Kidney epithelial cell (primary cell): ENCODE data around the gene OPTC. TPM values are rescaled to one million over a fixed set of nuclear protein-coding genes. Genes with fewer than 3 reads are reported as not detected.

Experiments
- DNase-seq: peaks from one replicate; pipeline ENCODE4 v3.0.0-alpha.2; 2010; ENCODE audit warnings: low read depth
- H3K27me3 ChIP-seq: 2 replicates; pipeline ENCODE4 v1.6.0; 2011; ENCODE audit warnings: low read length; ENCODE audit not compliant: control insufficient read depth, insufficient read depth
- H3K36me3 ChIP-seq: 2 replicates; pipeline ENCODE4 v1.5.1; 2011; ENCODE audit warnings: low read length; ENCODE audit not compliant: control insufficient read depth, insufficient read depth
- H3K4me3 ChIP-seq: 2 replicates; pipeline ENCODE4 v1.5.1; 2011; ENCODE audit warnings: low read depth, mild to moderate bottlenecking, control low read depth, low read length
- total RNA-seq: library from RNA; depleted of rRNA; stranded (reverse); fragments of >200 nt; gene quantifications from 2 replicates; pipeline ENCODE4 v1.2.3, GENCODE V29; 2015
- TF ChIP-seq, protein P1 (sequence below): IDR thresholded peaks from 2 replicates; pipeline ENCODE4 v1.5.1; 2011; ENCODE audit warnings: mild to moderate bottlenecking, moderate library complexity, low read length, control low read depth, inconsistent platforms; ENCODE audit not compliant: insufficient read depth, poor library complexity, severe bottlenecking

Gene OPTC
- total RNA-seq, 1 donor from 2014 or later = not detected

- Histone ChIP-seq H3K4me3 (no peak overlapping the region), H3K36me3 (no peaks in the 10 kb centered on the region), H3K27me3 (no peaks in the 10 kb centered on the region)
- TF ChIP-seq, protein P1, sequence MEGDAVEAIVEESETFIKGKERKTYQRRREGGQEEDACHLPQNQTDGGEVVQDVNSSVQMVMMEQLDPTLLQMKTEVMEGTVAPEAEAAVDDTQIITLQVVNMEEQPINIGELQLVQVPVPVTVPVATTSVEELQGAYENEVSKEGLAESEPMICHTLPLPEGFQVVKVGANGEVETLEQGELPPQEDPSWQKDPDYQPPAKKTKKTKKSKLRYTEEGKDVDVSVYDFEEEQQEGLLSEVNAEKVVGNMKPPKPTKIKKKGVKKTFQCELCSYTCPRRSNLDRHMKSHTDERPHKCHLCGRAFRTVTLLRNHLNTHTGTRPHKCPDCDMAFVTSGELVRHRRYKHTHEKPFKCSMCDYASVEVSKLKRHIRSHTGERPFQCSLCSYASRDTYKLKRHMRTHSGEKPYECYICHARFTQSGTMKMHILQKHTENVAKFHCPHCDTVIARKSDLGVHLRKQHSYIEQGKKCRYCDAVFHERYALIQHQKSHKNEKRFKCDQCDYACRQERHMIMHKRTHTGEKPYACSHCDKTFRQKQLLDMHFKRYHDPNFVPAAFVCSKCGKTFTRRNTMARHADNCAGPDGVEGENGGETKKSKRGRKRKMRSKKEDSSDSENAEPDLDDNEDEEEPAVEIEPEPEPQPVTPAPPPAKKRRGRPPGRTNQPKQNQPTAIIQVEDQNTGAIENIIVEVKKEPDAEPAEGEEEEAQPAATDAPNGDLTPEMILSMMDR = no peak
- DNase-seq = no peak
These were observed 44.8 kb downstream of the OPTC start for GRCh38 chr1:203538726-203539125.

DNA sequence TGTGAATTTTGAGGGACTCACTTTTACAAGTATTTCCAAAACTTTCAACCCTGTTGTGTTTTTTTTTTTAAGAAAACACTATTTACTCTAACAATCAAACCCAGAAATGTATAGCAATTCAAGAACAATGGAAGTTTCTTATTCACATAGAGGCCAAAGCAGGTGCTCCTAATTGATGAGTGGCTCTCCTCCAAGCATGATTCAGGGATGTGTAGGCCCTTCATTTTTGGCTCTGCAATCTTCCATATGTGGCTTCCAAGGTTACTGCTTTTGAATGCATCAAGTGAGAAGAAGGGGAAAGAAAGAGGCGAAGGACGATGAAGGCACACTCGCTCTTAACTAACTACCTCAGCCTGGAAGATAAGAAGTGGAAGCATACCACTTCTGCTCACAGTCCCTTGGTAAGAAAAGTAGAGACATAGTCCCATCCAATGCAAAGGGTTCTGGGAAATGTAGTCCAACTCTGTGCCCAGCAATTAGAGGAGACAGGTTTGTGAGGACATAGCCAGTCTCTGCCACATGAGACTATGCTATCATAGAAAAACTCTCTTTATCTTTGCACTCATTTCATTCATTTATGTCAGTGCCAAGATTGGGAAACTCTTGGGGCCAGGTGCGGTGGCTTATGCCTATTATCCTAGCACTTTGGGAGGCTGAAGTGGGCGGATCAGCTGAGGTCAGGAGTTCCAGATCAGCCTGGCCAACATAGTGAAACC is 46.0 kb downstream of the OPTC start:
- no peak overlapping the region for H3K4me3 ChIP-seq
- TF ChIP-seq, protein P1 = no peak
- H3K36me3 ChIP-seq = no peaks in the 10 kb centered on the region
- no peaks in the 10 kb centered on the region for H3K27me3 ChIP-seq
- no peak for DNase-seq

- no peak for DNase-seq
- TF ChIP-seq, protein P1 = no peak
- no peaks in the 10 kb centered on the region for H3K36me3 ChIP-seq
- H3K27me3 ChIP-seq = no peaks in the 10 kb centered on the region
- no peak overlapping the region for H3K4me3 ChIP-seq
These were observed 50.5 kb downstream of the OPTC start for GRCh38 chr1:203544485-203544884.

DNA sequence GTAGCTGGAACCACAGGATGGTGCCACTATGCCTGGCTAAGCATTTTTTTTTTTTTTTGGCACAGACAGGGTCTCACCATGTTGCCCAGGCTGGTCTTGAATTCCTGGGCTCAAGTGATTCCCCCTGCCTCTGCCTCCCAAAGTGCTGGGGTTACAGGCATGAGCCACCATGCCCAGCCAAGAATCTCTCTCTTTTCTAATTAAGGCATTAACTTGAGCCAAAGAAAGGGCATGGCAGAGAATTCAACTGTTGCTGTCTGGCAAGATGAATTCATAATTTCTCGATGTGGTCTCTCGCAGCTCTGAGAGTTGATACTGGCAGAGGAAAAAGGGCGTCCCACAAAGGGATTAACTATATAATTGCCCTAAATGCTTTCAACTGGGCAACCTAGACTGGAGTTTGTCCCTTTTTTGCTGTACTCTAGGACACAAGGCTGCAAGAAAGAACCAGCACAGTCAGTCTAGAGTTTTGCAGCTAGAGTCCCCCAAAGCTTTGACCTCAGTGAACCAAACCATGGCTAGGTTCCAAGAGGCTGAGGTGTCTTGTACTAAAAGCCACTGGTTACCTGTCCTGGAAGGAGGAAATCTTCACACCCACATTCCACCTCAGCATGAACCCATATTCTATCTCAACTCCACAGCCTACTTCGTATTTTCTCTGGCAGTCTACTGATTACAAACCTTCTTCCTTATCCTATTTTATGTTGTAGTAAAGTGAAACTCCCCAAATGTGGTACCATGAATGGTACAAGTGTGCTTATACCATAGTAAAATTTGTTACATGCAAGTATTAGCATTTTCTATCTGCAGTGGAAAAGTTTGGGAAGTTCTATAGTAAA is 51.2 kb downstream of the OPTC start:
- H3K36me3 ChIP-seq = no peaks in the 10 kb centered on the region
- H3K27me3 ChIP-seq = no peaks in the 10 kb centered on the region
- DNase-seq = no peak
- H3K4me3 ChIP-seq = no peak overlapping the region
- TF ChIP-seq, protein P1 = no peak

GRCh38 chr1:203546274-203546673 is 52.3 kb downstream of the OPTC start:
- TF ChIP-seq, protein P1 = no peak
- Histone ChIP-seq H3K36me3 (no peaks in the 10 kb centered on the region), H3K4me3 (no peak overlapping the region), H3K27me3 (no peaks in the 10 kb centered on the region)
- DNase-seq = no peak
